H1 (cell line): Measurements from ENCODE around the gene CAMK2B. TPM values are rescaled to one million over a fixed set of nuclear protein-coding genes. Genes with fewer than 3 reads are reported as not detected.

Experiments used
- ASH2L ChIP-seq: fragments of 200-600, 300-600 bp; sonication (generic); IDR thresholded peaks from one replicate; pipeline ENCODE4 v1.7.1; 2017; ENCODE audit warnings: low read length
- POLR2A ChIP-seq, 2 experiments: IDR thresholded peaks; 1 replicate in 1 of 2; 2 replicates in 1 of 2; pipeline ENCODE4 v1.6.1; 2011; ENCODE audit warnings: low read depth in 2 of 2, low read length in 2 of 2, mild to moderate bottlenecking in 2 of 2; ENCODE audit errors: control extremely low read depth in 1 of 2
- SIX5 ChIP-seq: IDR thresholded peaks from 2 replicates; pipeline ENCODE4 v1.6.1; 2011; ENCODE audit warnings: mild to moderate bottlenecking, low read depth, low read length
- YY1 ChIP-seq: IDR thresholded peaks from 2 replicates; pipeline ENCODE4 v1.6.1; 2011; ENCODE audit warnings: low read depth, mild to moderate bottlenecking, low read length
- polyA plus RNA-seq, 7 experiments: library from polyadenylated mRNA; depleted of rRNA in 3 of 7; stranded (reverse) in 5 of 7; unstranded in 2 of 7; fragments of >200 nt in 5 of 7; fragments of 200-250 nt in 2 of 7; gene quantifications; 1 replicate in 5 of 7; 2 replicates in 1 of 7; 4 replicates in 1 of 7; pipeline versions ENCODE4 v1.2.1 to v1.2.3, GENCODE V29; 2011 to 2013; ENCODE audit warnings: missing spikeins in 2 of 7, mixed read lengths in 2 of 7
- total RNA-seq: library from RNA; stranded (reverse); fragmentation: NEBNext Ultra II Directional; extraction: Animal tissue kit (Norgen Biotek cat#: 25700); gene quantifications from 2 replicates; pipeline ENCODE4 v1.2.1, GENCODE V29; 2021

CAMK2B gene
- total and polyA plus RNA-seq, 2 of the 8 experiments (the other 6 are each of a cell fraction or from before 2014, with no cell fraction given): 0.05 to 0.15 TPM

- TF ChIP-seq SIX5 (no peak), YY1 (no peak), POLR2A (IDR thresholded peaks at IDR 0.05; ENCODE audit: control extremely low read depth in 1 of 2, low read depth in 2 of 2, low read length in 2 of 2) (no peak), ASH2L (no peak)
These were observed 3.7 kb upstream of the CAMK2B start (continued) for GRCh38 chr7:44329081-44329480.
